ENCODE results near the gene PCDHGB7.
"Not testable (repeated sequence)": the region's sequence is repeated elsewhere in the genome, so short reads cannot be mapped to it uniquely, and the experiment has no call there.

The PCDHGB7 gene

DNA sequence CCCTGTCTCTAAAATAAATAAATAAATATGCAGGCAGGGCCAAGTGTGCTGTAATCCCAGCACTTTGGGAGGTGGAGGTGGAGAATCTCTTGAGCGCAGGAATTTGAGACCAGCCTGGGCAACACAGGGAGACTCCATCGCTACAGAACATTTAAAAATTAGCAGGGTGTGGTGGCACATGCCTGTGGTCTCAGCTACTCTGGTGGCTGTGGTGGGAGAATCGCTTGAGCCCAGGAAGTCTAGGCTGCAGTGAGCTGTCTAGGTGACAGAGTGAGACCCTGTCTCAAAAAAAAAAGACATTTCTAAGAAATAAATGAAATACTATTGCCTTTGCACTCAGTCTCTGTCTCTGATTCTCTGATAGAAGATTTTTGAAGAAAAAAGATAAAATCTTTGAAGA, 5.9 kb upstream of the PCDHGB7 start:
- H3K36me3 ChIP-seq: no peaks in the 10 kb centered on the region
- no peak overlapping the region for H3K4me3 ChIP-seq (ENCODE audit: low read depth, low read length)
- H3K27me3 ChIP-seq: no peaks in the 10 kb centered on the region
- DNase-seq: no peak
- no peaks in the 10 kb centered on the region for H3K9me3 ChIP-seq
- no peaks in the 10 kb centered on the region for H3K4me1 ChIP-seq
- TF ChIP-seq, protein P1, sequence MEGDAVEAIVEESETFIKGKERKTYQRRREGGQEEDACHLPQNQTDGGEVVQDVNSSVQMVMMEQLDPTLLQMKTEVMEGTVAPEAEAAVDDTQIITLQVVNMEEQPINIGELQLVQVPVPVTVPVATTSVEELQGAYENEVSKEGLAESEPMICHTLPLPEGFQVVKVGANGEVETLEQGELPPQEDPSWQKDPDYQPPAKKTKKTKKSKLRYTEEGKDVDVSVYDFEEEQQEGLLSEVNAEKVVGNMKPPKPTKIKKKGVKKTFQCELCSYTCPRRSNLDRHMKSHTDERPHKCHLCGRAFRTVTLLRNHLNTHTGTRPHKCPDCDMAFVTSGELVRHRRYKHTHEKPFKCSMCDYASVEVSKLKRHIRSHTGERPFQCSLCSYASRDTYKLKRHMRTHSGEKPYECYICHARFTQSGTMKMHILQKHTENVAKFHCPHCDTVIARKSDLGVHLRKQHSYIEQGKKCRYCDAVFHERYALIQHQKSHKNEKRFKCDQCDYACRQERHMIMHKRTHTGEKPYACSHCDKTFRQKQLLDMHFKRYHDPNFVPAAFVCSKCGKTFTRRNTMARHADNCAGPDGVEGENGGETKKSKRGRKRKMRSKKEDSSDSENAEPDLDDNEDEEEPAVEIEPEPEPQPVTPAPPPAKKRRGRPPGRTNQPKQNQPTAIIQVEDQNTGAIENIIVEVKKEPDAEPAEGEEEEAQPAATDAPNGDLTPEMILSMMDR (IDR thresholded peaks at IDR 0.05; ENCODE audit: low read depth, low read length): no peak

DNA sequence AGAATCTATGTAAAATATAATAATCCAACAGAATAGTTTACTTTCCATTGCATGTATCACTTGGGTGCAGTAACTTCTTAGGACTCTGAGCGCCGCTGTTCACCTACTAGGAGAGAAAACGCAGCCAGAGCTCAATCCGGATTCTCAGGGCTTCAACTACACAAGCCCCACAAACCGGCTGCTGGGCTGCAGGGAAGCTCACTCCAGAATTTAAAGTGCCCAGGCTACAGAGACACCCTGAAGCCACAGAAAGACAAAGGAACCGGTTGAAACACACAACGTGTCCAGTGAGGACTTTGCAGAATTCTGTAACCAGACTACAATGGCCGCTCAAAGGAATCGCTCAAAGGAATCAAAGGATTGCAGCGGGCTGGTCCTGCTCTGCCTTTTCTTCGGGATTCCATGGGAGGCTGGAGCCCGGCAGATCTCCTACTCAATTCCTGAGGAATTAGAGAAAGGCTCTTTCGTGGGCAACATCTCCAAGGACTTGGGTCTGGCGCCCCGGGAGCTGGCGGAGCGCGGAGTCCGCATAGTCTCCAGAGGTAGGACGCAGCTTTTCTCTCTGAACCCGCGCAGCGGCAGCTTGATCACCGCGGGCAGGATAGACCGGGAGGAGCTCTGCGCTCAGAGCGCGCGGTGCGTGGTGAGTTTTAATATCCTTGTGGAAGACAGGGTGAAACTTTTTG, 4.5 kb upstream of the PCDHGB7 start, which contains the start of gene PCDHGA10:
Gene PCDHGA10, plus strand, starts transcription at position 134 of the 686 bp plus-strand sequence. Its CDS starts 189 bp downstream, at position 323.
- peak; percentile 49 for DNase-seq
- Histone ChIP-seq H3K36me3 (no peaks in the 10 kb centered on the region), H3K4me3 (ENCODE audit: low read depth, low read length) (no peak within 1 kb of the TSS), H3K27me3 (no peaks in the 10 kb centered on the region), H3K9me3 (no peaks in the 10 kb centered on the region; the same call in 1 of the 2 replicates), H3K4me1 (no peaks in the 10 kb centered on the region)
- TF ChIP-seq, protein P1 (IDR thresholded peaks at IDR 0.05; ENCODE audit: low read depth, low read length): peak; percentile 50

DNA sequence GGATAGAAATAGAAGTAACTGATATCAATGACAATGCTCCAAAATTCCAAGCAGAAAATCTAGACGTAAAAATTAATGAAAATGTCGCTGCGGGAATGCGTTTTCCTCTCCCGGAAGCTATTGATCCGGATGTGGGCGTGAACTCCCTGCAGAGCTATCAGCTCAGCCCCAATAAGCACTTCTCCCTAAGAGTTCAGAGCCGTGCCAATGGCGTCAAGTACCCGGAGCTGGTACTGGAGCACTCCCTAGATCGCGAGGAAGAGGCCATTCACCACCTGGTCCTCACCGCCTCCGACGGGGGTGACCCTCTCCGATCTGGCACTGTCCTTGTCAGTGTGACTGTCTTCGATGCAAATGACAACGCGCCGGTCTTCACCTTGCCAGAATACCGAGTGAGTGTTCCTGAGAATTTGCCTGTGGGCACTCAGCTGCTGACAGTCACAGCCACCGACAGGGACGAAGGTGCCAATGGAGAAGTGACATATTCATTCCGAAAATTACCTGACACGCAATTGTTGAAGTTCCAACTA, 3.9 kb upstream of the PCDHGB7 start:
- DNase-seq: no peak
- H3K9me3 ChIP-seq: no peaks in the 10 kb centered on the region; the same call in 1 of the 2 replicates
- TF ChIP-seq, protein P1 (IDR thresholded peaks at IDR 0.05; ENCODE audit: low read depth, low read length): no peak
- H3K27me3 ChIP-seq: no peaks in the 10 kb centered on the region
- H3K4me1 ChIP-seq: no peaks in the 10 kb centered on the region
- H3K4me3 ChIP-seq (ENCODE audit: low read depth, low read length): no peak overlapping the region
- H3K36me3 ChIP-seq: no peaks in the 10 kb centered on the region

DNA sequence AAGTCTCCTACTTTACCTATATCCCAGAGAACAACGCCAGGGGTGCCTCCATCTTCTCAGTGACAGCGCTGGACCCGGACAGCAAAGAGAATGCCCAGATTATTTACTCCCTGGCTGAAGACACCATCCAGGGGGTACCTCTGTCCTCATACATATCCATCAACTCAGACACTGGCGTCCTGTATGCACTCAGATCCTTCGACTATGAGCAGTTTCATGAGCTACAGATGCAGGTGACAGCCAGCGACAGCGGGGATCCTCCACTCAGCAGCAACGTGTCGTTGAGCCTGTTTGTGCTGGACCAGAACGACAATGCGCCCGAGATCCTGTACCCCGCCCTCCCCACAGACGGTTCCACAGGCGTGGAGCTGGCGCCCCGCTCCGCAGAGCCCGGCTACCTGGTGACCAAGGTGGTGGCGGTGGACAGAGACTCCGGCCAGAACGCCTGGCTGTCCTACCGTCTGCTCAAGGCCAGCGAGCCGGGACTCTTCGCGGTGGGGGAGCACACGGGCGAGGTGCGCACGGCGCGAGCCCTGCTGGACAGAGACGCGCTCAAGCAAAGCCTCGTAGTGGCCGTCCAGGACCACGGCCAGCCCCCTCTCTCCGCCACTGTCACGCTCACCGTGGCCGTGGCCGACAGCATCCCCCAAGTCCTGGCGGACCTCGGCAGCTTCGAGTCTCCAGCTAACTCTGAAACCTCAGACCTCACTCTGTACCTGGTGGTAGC, 2.8 kb upstream of the PCDHGB7 start:
- H3K27me3 ChIP-seq; H3K4me1 ChIP-seq; H3K9me3 ChIP-seq; H3K36me3 ChIP-seq; DNase-seq; H3K4me3 ChIP-seq (ENCODE audit: low read depth, low read length): not testable (repeated sequence)

DNA sequence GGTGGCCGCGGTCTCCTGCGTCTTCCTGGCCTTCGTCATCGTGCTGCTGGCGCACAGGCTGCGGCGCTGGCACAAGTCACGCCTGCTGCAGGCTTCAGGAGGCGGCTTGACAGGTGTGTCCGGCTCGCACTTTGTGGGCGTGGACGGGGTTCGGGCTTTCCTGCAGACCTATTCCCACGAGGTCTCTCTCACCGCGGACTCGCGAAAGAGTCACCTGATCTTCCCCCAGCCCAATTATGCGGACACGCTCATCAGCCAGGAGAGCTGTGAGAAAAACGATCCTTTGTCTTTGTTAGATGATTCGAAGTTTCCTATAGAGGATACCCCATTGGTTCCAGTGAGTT, 2.2 kb upstream of the PCDHGB7 start:
- H3K27me3 ChIP-seq; H3K4me3 ChIP-seq (ENCODE audit: low read depth, low read length); H3K9me3 ChIP-seq; H3K36me3 ChIP-seq; H3K4me1 ChIP-seq; DNase-seq: not testable (repeated sequence)

DNA sequence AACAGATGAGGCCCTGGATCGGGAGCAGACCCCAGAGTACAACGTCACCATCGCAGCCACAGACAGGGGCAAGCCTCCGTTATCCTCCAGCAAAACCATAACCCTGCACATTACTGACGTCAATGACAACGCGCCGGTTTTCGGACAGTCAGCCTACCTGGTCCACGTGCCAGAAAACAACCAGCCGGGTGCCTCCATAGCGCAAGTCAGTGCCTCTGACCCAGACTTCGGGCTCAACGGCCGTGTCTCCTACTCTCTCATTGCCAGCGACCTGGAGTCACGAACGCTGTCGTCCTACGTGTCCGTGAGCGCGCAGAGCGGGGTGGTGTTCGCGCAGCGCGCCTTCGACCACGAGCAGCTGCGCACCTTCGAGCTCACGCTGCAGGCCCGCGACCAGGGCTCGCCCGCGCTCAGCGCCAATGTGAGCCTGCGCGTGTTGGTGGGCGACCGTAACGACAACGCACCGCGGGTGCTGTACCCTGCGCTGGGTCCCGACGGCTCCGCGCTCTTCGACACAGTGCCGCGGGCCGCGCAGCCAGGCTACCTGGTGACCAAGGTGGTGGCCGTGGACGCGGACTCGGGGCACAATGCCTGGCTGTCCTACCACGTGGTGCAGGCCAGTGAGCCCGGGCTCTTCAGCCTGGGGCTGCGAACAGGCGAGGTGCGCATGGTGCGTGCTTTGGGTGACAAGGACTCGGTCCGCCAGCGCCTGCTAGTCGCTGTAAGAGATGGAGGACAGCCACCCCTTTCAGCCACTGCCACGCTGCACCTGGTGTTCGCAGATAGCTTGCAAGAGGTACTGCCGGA, 1.8 kb downstream of the PCDHGB7 start:
- Histone ChIP-seq H3K4me3 (ENCODE audit: low read depth, low read length) (no peak overlapping the region), H3K4me1 (no peaks in the 10 kb centered on the region), H3K27me3 (no peaks in the 10 kb centered on the region), H3K36me3 (peaks cover 8% of the 10 kb centered on the region; the same call in 1 of the 2 replicates), H3K9me3 (no peaks in the 10 kb centered on the region; the same call in 1 of the 2 replicates)
- TF ChIP-seq, protein P1 (IDR thresholded peaks at IDR 0.05; ENCODE audit: low read depth, low read length): no peak
- DNase-seq: no peak
